IMR-90 (cell line): ENCODE data around the gene HNRNPC. TPM values are rescaled to one million over a fixed set of nuclear protein-coding genes. Genes with fewer than 3 reads are reported as not detected.

ENCODE experiments used
- ATAC-seq: fragments of 200-7000 bp; cut with Tn5 transposase; 2 replicates; pipeline ENCODE4 v1.9.1; 2020; ENCODE audit warnings: low read depth, mild to moderate bottlenecking, moderate library complexity
- BruUV-seq: library from RNA; stranded (reverse); fragments of 400-500 nt; replicated peaks from 2 replicates; lab custom pipeline; 2021; lab: Mats Ljungman, UMichigan
- CTCF ChIA-PET: fragments of 300-600 bp; formaldehyde crosslinking; extraction: SDS; loops from one replicate; lab custom pipeline; 2021; ENCODE audit warnings: antibody characterized with exemption; lab: Yijun Ruan, JAX
- POLR2A ChIA-PET: fragments of 300-600 bp; sonication (Branson Sonifier 250); formaldehyde crosslinking; loops from one replicate; lab custom pipeline; 2022; ENCODE audit warnings: antibody characterized with exemption; ENCODE audit not compliant: unreplicated experiment; lab: Charles Lee
- DNase-seq: peaks from one replicate; pipeline ENCODE4 v3.0.0; 2013
- H2AFZ ChIP-seq: replicated peaks from 2 replicates; pipeline ENCODE3; 2013; ENCODE audit warnings: low read length, mild to moderate bottlenecking; ENCODE audit not compliant: poor library complexity
- H2AK5ac ChIP-seq: 2 replicates; pipeline ENCODE4 v1.6.1; 2013; ENCODE audit warnings: low read depth, low read length, inconsistent platforms
- H2AK9ac ChIP-seq: replicated peaks from 2 replicates; pipeline ENCODE3; 2013; ENCODE audit warnings: mild to moderate bottlenecking, low read depth, low read length, moderate library complexity; ENCODE audit not compliant: poor library complexity
- H2BK120ac ChIP-seq: 2 replicates; pipeline ENCODE4 v1.6.1; 2013; ENCODE audit warnings: low read depth, low read length, inconsistent platforms
- H2BK15ac ChIP-seq: 3 replicates; pipeline ENCODE4 v1.6.1; 2013; ENCODE audit warnings: low read depth, low read length, inconsistent platforms
- H2BK20ac ChIP-seq: 2 replicates; pipeline ENCODE4 v1.6.1; 2013; ENCODE audit warnings: low read depth, mild to moderate bottlenecking, inconsistent platforms, low read length, moderate library complexity
- H2BK5ac ChIP-seq: 2 replicates; pipeline ENCODE4 v1.6.1; 2013; ENCODE audit warnings: mild to moderate bottlenecking, low read depth, low read length, inconsistent platforms; ENCODE audit not compliant: poor library complexity, severe bottlenecking
- H3K14ac ChIP-seq: replicated peaks from 2 replicates; pipeline ENCODE4 v1.6.1; 2013; ENCODE audit warnings: low read depth, low read length, inconsistent platforms
- H3K18ac ChIP-seq: 2 replicates; pipeline ENCODE4 v1.6.1; 2013; ENCODE audit warnings: low read depth, low read length, control low read depth
- H3K23ac ChIP-seq: 2 replicates; pipeline ENCODE4 v1.6.1; 2013; ENCODE audit warnings: low read depth, low read length, inconsistent platforms
- H3K27ac ChIP-seq: 2 replicates; pipeline ENCODE4 v1.5.1; 2013; ENCODE audit warnings: mild to moderate bottlenecking, control low read depth, low read length; ENCODE audit not compliant: insufficient read depth
- H3K27me3 ChIP-seq: 2 replicates; pipeline ENCODE4 v1.6.1; 2013; ENCODE audit warnings: low read length; ENCODE audit not compliant: control insufficient read depth, insufficient read depth
- H3K36me3 ChIP-seq: 2 replicates; pipeline ENCODE4 v1.6.1; 2013; ENCODE audit warnings: low read length, mixed read lengths; ENCODE audit not compliant: control insufficient read depth, insufficient read depth
- H3K4ac ChIP-seq: 2 replicates; pipeline ENCODE4 v1.6.1; 2013; ENCODE audit warnings: low read depth, low read length, inconsistent platforms
- H3K4me1 ChIP-seq: 2 replicates; pipeline ENCODE4 v1.6.1; 2013; ENCODE audit warnings: low read length, mixed read lengths; ENCODE audit not compliant: control insufficient read depth, insufficient read depth
- H3K4me2 ChIP-seq: 2 replicates; pipeline ENCODE4 v1.6.1; 2013; ENCODE audit warnings: low read depth, mild to moderate bottlenecking, control low read depth, low read length, moderate library complexity
- H3K4me3 ChIP-seq: 2 replicates; pipeline ENCODE4 v1.5.1; 2013; ENCODE audit warnings: low read depth, mild to moderate bottlenecking, control low read depth, low read length, moderate library complexity; ENCODE audit not compliant: insufficient read depth
- H3K56ac ChIP-seq: 2 replicates; pipeline ENCODE4 v1.6.1; 2013; ENCODE audit warnings: low read length, inconsistent platforms; ENCODE audit not compliant: insufficient read depth; ENCODE audit errors: extremely low read depth
- H3K79me1 ChIP-seq, 2 experiments: 2 replicates each; pipeline ENCODE4 v1.6.1; 2013; ENCODE audit warnings: low read length in 2 of 2, inconsistent platforms in 1 of 2, low read depth in 1 of 2
- H3K9ac ChIP-seq: 2 replicates; pipeline ENCODE4 v1.6.1; 2013; ENCODE audit warnings: low read depth, low read length, control low read depth
- H3K9me1 ChIP-seq: 2 replicates; pipeline ENCODE4 v1.6.1; 2013; ENCODE audit warnings: low read length, inconsistent platforms; ENCODE audit not compliant: insufficient read depth
- H3K9me3 ChIP-seq: 2 replicates; pipeline ENCODE4 v1.6.1; 2013; ENCODE audit warnings: low read length; ENCODE audit not compliant: control insufficient read depth, insufficient read depth
- H4K20me1 ChIP-seq: 2 replicates; pipeline ENCODE4 v1.6.1; 2013; ENCODE audit warnings: low read length, inconsistent platforms; ENCODE audit not compliant: insufficient read depth
- H4K5ac ChIP-seq: 2 replicates; pipeline ENCODE4 v1.6.1; 2013; ENCODE audit warnings: mild to moderate bottlenecking, low read depth, low read length, control low read depth
- H4K8ac ChIP-seq, 2 experiments: 2 replicates each; pipeline ENCODE4 v1.6.1; 2013; ENCODE audit warnings: low read depth in 2 of 2, low read length in 2 of 2, control low read depth in 1 of 2, inconsistent platforms in 1 of 2
- H4K91ac ChIP-seq: 2 replicates; pipeline ENCODE4 v1.6.1; 2013; ENCODE audit warnings: low read depth, low read length, inconsistent platforms; ENCODE audit not compliant: insufficient read depth
- MAFK ChIP-seq: IDR thresholded peaks from 2 replicates; pipeline ENCODE4 v1.6.1; 2012; ENCODE audit warnings: low read depth, low read length, improper control_type of control experiment
- WGBS, 2 experiments: methylation state at CpG; one replicate each; pipeline versions ENCODE4 v1.1.5 to v1.1.7; 2013; ENCODE audit warnings: missing lambda C conversion rate in 2 of 2; ENCODE audit not compliant: insufficient read length in 1 of 2; ENCODE audit errors: extremely low coverage in 2 of 2; 5-methylcytosine and 5-hydroxymethylcytosine counted together
- dilution Hi-C: fragments of 300-500 bp; cut with HindIII; formaldehyde crosslinking; loops from one replicate; pipeline ENCODE4 v1.14.3; 2018; ENCODE audit warnings: low sequenced_read_pairs; ENCODE audit not compliant: unreplicated experiment
- in situ Hi-C: fragments of 300-500 bp; cut with MboI; formaldehyde crosslinking; loops from 3 replicates; pipeline ENCODE4 v1.14.3; 2019; ENCODE audit warnings: low sequenced_read_pairs, inconsistent platforms, mixed read lengths
- intact Hi-C: fragments of 100-400 bp; cut with micrococcal nuclease; formaldehyde crosslinking; loops from 2 replicates; pipeline ENCODE4 v1.10.0; 2022
- polyA plus RNA-seq, 3 experiments: library from polyadenylated mRNA; depleted of rRNA; stranded (reverse); fragments of >200 nt; gene quantifications; 2 replicates each; pipeline ENCODE4 v1.2.3, GENCODE V29; 2012; ENCODE audit warnings: low replicate concordance in 1 of 3
- total RNA-seq: library from RNA; depleted of rRNA; stranded (reverse); fragments of >200 nt; gene quantifications from 2 replicates; pipeline ENCODE4 v1.2.3, GENCODE V29; 2012

Gene HNRNPC
- total and polyA plus RNA-seq, 2 of the 4 experiments (the other 2 are of a cell fraction): 308 to 615 TPM

GRCh38 chr14:21211509-21211908 lies 57.7 kb downstream of the HNRNPC start:
- dilution Hi-C loops (no loop called here), intact Hi-C loops (no loop called here), in situ Hi-C loops (no loop called here)
- no peak overlapping the region for H2AK9ac ChIP-seq
- H2AK5ac ChIP-seq: no peak overlapping the region
- no peaks in the 10 kb centered on the region for H3K27me3 ChIP-seq
- H2AFZ ChIP-seq: no peak overlapping the region
- no peak overlapping the region for H3K4me2 ChIP-seq
- no peak overlapping the region for H3K14ac ChIP-seq
- BruUV-seq: no TSS peak
- no peak overlapping the region for H2BK15ac ChIP-seq
- WGBS, 2 experiments: no CpG with 5 or more reads among the region's 3 CpGs
- ATAC-seq (no peak), DNase-seq (no peak)
- no peak overlapping the region for H3K4me3 ChIP-seq
- H4K20me1 ChIP-seq: peaks cover 54% of the 10 kb centered on the region
- no peak overlapping the region for H4K8ac ChIP-seq
- no peak overlapping the region for H2BK120ac ChIP-seq
- peaks cover 49% of the 10 kb centered on the region for H3K36me3 ChIP-seq
- peaks cover 17 to 57% of the 10 kb centered on the region in 2 experiments for H3K79me1 ChIP-seq
- H2BK20ac ChIP-seq: no peak overlapping the region
- H3K18ac ChIP-seq: no peak overlapping the region
- ChIA-PET CTCF (no interaction called here), POLR2A (no interaction called here)
- H3K56ac ChIP-seq: no peak overlapping the region
- no peak overlapping the region for H3K9ac ChIP-seq
- no peak for TF ChIP-seq MAFK
- no peak overlapping the region for H3K27ac ChIP-seq
- no peak overlapping the region for H4K91ac ChIP-seq
- H3K9me3 ChIP-seq: no peaks in the 10 kb centered on the region
- H4K5ac ChIP-seq: no peak overlapping the region
- H3K23ac ChIP-seq: no peak overlapping the region
- H3K4ac ChIP-seq: no peak overlapping the region
- no peak overlapping the region for H2BK5ac ChIP-seq
- peaks cover 2% of the 10 kb centered on the region; the same call in 1 of the 2 replicates for H3K9me1 ChIP-seq
- H3K4me1 ChIP-seq: 0 out of 2 replicates have a peak, but pooled peaks cover 2% of the 10 kb centered on the region
